Tibial nerve (tissue), 4 donors: ENCODE results near the gene DNAJC1. TPM values are rescaled to one million over a fixed set of nuclear protein-coding genes. Genes with fewer than 3 reads are reported as not detected.

Experiments used
- DNase-seq, 2 donors: peaks; one replicate each; pipeline ENCODE4 v3.0.0-alpha.2; 2019; ENCODE audit warnings: low spot score in 2 of 2
- H3K27ac ChIP-seq, 4 donors: fragments of 200-600 bp; sonication (generic) in 3 of 4; one replicate each; pipeline ENCODE4 v1.5.1; 2017 to 2019; ENCODE audit warnings: mild to moderate bottlenecking in 1 of 4
- H3K27me3 ChIP-seq, 2 donors: fragments of 200-600 bp; sonication (generic) in 1 of 2; one replicate each; pipeline versions ENCODE4 v1.5.1 to v1.6.0; 2017 to 2019
- H3K36me3 ChIP-seq, 3 donors: fragments of 200-600 bp; sonication (generic); one replicate each; pipeline ENCODE4 v1.5.1; 2018 to 2019
- H3K4me1 ChIP-seq, 4 donors: fragments of 200-600 bp; sonication (generic) in 3 of 4; one replicate each; pipeline ENCODE4 v1.5.1; 2017 to 2019
- H3K4me3 ChIP-seq, 4 donors: fragments of 200-600 bp; sonication (generic) in 3 of 4; one replicate each; pipeline ENCODE4 v1.5.1; 2017 to 2019; ENCODE audit warnings: mild to moderate bottlenecking in 1 of 4, moderate library complexity in 1 of 4
- H3K9me3 ChIP-seq, 4 donors: fragments of 200-600 bp; sonication (generic) in 3 of 4; one replicate each; pipeline ENCODE4 v1.5.1; 2017 to 2019
- EP300 ChIP-seq, 2 donors: sonication (generic); formaldehyde crosslinking; IDR thresholded peaks; one replicate each; pipeline ENCODE4 v1.6.1; 2017; ENCODE audit warnings: antibody characterized with exemption in 2 of 2, mild to moderate bottlenecking in 1 of 2
- POLR2A ChIP-seq, 2 donors: fragments of 450-650 bp; IDR thresholded peaks; one replicate each; pipeline ENCODE4 v1.6.1; 2017; ENCODE audit warnings: antibody characterized with exemption in 2 of 2, mild to moderate bottlenecking in 2 of 2, moderate library complexity in 2 of 2
- WGBS, 2 donors: methylation state at CpG; one replicate each; pipeline ENCODE4 v1.1.5; 2018; 5-methylcytosine and 5-hydroxymethylcytosine counted together
- total RNA-seq, 4 donors: library from RNA; depleted of rRNA; stranded (reverse); fragments of >200 nt; gene quantifications; one replicate each; pipeline ENCODE4 v1.1.0, GENCODE V29; 2016
- TF ChIP-seq, protein P1 (sequence below), 5 experiments: fragments of 200-600 bp in 3 of 5; fragments of 450-650 bp in 2 of 5; sonication (generic) in 3 of 5; IDR thresholded peaks; one replicate each; pipeline ENCODE4 v1.5.1; 2016 to 2019; ENCODE audit warnings: antibody characterized with exemption in 5 of 5, mild to moderate bottlenecking in 3 of 5, moderate library complexity in 2 of 5

Gene DNAJC1
- total RNA-seq, 4 donors from 2014 or later = 71.7 to 112 (median 82.9) TPM

DNA sequence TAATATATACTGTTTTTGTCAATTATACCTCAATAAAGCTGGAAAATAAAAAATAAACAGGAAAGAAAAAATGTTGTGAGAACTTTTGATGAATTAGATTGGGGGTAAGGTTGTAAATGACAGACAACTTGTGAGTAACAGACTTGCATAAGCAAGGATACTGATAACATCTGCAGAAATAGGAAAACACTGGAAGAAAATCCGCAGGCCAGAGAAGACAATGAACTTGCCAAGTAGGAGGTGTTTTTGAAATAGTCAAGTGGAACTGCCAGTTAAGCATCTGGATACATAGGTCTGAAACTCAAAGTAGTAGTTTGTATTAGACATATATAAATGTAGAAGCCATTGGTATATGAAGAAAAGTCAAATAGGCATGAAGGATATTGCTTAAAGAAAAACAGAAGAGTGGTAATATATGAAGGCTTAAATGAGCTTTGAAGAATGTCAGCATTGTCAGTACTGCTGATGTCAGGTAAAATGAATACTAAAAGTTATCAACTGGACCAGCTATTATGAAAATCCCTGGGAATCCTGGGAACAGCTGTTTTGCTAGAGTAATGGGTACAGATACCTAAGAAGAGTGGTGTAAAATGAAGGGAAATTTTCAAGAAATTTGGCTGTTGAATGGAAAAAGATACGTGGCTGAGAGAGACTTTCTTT is 58.7 kb downstream of the DNAJC1 start:
- WGBS, 2 donors = 67 to 77% methylated on average over 2 of the region's 2 CpGs

DNA sequence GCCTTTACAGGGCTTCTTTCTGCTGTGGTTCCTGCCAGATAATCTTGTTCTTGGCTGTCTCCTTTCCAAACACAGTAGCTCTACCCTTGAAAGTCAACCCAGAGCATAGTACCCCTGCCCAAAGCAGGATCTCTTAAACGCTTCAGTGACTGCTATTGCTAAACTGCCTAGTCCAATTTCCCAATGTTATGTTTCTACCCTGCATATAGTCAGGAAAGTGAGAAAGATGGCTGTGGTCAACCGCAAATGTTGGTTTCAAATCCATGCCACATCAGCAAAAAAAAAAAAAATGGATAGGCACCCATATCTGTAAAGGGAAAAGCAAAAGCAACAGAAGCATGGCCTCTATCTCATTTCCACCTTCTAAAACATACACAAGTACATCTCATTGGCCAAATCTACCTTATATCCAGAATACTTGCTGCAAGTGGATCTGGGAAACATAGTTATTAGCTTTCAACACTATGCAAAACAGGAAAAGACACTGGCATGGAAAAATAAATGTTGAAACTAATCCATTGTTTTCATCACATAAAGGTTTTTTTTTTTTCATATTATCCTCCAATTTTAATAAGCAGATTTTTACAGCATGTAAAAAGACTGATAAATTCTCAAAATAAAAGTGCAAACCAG is 59.8 kb downstream of the DNAJC1 start:
- no peak overlapping the region for H3K4me3 ChIP-seq
- H3K36me3 ChIP-seq = peaks cover 0 to 5% (median 0%) of the 10 kb centered on the region in 3 donors
- H3K9me3 ChIP-seq = no peaks in the 10 kb centered on the region
- TF ChIP-seq, protein P1, sequence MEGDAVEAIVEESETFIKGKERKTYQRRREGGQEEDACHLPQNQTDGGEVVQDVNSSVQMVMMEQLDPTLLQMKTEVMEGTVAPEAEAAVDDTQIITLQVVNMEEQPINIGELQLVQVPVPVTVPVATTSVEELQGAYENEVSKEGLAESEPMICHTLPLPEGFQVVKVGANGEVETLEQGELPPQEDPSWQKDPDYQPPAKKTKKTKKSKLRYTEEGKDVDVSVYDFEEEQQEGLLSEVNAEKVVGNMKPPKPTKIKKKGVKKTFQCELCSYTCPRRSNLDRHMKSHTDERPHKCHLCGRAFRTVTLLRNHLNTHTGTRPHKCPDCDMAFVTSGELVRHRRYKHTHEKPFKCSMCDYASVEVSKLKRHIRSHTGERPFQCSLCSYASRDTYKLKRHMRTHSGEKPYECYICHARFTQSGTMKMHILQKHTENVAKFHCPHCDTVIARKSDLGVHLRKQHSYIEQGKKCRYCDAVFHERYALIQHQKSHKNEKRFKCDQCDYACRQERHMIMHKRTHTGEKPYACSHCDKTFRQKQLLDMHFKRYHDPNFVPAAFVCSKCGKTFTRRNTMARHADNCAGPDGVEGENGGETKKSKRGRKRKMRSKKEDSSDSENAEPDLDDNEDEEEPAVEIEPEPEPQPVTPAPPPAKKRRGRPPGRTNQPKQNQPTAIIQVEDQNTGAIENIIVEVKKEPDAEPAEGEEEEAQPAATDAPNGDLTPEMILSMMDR (IDR thresholded peaks at IDR 0.05) = no peak
- no peak for TF ChIP-seq EP300 (IDR thresholded peaks at IDR 0.05)
- no peak for TF ChIP-seq POLR2A (IDR thresholded peaks at IDR 0.05)
- WGBS, 2 donors = 86 to 90% methylated on average over 2 of the region's 2 CpGs
- no peak for DNase-seq
- peaks cover 0 to 8% (median 0%) of the 10 kb centered on the region in 4 donors for H3K4me1 ChIP-seq
- H3K27ac ChIP-seq = no peak overlapping the region
- H3K27me3 ChIP-seq = no peaks in the 10 kb centered on the region

More for the DNA sequence above, 58.7 kb downstream of the DNAJC1 start:
- Histone ChIP-seq H3K4me1 (peaks cover 0 to 8% (median 0%) of the 10 kb centered on the region in 4 donors), H3K9me3 (no peaks in the 10 kb centered on the region), H3K36me3 (peaks cover 0 to 5% (median 0%) of the 10 kb centered on the region in 3 donors), H3K27me3 (no peaks in the 10 kb centered on the region), H3K4me3 (no peak overlapping the region), H3K27ac (no peak overlapping the region)
- no peak for TF ChIP-seq EP300 (IDR thresholded peaks at IDR 0.05)
- TF ChIP-seq POLR2A (IDR thresholded peaks at IDR 0.05) = no peak
- TF ChIP-seq, protein P1 (IDR thresholded peaks at IDR 0.05) = no peak
- no peak for DNase-seq

DNA sequence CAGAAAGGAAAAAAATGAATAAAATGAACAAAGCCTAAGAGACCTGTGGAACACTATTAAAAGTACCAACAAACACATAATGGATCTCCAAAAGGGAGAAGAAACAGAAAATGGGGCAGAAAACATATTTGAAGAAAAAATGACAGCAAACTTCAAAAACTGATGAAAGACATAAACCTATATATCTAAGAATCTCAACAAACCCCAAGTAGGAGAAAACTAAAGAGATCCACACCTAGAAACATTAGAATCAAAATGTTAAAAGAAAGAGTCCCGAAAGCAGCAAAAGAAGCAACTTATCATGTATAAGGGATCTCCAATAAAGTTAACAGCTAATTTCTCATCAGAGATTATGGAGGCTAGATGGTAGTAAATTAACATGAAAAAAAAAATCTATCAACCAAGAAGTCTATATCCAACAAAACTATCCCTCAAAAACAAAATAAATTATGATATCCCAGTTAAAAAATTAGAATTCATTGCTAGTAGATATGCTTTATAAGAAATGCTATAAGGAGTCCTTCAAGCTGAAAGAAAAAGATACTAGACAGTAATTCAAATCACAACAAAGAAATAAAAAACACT is 68.0 kb downstream of the DNAJC1 start:
- Histone ChIP-seq H3K4me3 (no peak overlapping the region), H3K27ac (no peak overlapping the region), H3K27me3 (no peaks in the 10 kb centered on the region), H3K36me3 (peaks cover 0 to 15% (median 0%) of the 10 kb centered on the region in 3 donors), H3K4me1 (no peaks in the 10 kb centered on the region), H3K9me3 (peaks cover 0 to 24% (median 11%) of the 10 kb centered on the region in 4 donors)
- no peak for DNase-seq
- WGBS, 2 donors = 92 to 98% methylated on average over 1 of the region's 1 CpG
- TF ChIP-seq EP300 (IDR thresholded peaks at IDR 0.05) = no peak
- TF ChIP-seq POLR2A (IDR thresholded peaks at IDR 0.05) = no peak
- TF ChIP-seq, protein P1 (IDR thresholded peaks at IDR 0.05) = no peak

DNA sequence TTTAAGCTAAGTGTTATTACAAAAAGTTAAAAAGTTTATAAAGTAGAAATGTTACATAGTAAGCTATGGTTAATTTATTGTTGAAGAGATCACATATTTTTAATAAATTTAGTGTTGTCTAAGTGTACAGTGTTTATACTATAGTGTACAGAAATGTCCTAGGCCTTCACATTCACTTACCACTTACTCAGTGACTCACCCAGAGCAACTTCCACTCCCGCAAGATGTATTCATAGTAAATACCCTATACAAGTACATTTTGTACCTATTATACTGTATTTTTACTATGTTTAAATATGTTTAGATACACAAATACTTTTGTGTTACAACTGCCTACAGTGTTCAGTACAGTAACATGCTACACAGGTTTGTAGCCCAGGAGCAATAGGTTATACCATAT is 69.2 kb downstream of the DNAJC1 start:
- Histone ChIP-seq H3K4me3 (no peak overlapping the region), H3K27me3 (no peaks in the 10 kb centered on the region), H3K9me3 (peaks cover 0 to 24% (median 11%) of the 10 kb centered on the region in 4 donors), H3K27ac (no peak overlapping the region), H3K4me1 (no peaks in the 10 kb centered on the region), H3K36me3 (peaks cover 0 to 15% (median 0%) of the 10 kb centered on the region in 3 donors)
- WGBS, 2 donors = 92 to 100% methylated on average over 1 of the region's 1 CpG
- TF ChIP-seq EP300 (IDR thresholded peaks at IDR 0.05) (no peak), POLR2A (IDR thresholded peaks at IDR 0.05) (no peak)
- TF ChIP-seq, protein P1 (IDR thresholded peaks at IDR 0.05) = no peak
- no peak for DNase-seq

DNA sequence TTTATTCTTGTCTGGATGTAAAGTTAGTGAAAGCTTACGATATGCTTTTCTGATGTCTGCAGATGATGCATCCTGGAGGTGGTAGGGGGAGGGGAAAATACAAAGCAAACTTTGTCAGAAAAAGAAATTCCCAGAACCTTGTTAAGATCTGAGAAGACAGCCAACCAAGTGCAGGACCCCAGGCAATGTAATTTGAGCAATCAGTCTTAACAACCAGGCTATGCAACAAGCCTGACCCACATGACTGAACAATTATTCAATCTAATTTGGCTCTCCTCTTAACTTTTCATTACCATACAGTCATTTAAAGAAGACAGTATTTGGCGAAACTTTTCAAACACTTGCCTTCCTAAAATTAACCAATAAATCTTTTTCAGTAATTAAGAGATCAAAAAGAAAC is 74.5 kb downstream of the DNAJC1 start:
- Histone ChIP-seq H3K9me3 (no peaks in the 10 kb centered on the region), H3K4me1 (peaks cover 0 to 20% (median 0%) of the 10 kb centered on the region in 4 donors), H3K36me3 (no peaks in the 10 kb centered on the region), H3K27ac (no peak overlapping the region), H3K4me3 (no peak overlapping the region), H3K27me3 (no peaks in the 10 kb centered on the region)
- no peak for DNase-seq
- TF ChIP-seq POLR2A (IDR thresholded peaks at IDR 0.05) (no peak), EP300 (IDR thresholded peaks at IDR 0.05) (no peak)
- TF ChIP-seq, protein P1 (IDR thresholded peaks at IDR 0.05) = no peak
- 62 to 63% methylated on average over 2 of the region's 2 CpGs for WGBS, 2 donors
